ENCODE results near the gene LRRC58. TPM values are rescaled to one million over a fixed set of nuclear protein-coding genes. Genes with fewer than 3 reads are reported as not detected.
A peak's percentile ranks its signal among the peaks of the same experiment; 100 is the strongest.

LRRC58 gene
- total and polyA plus RNA-seq, 2 of the 13 experiments (the other 11 are each of a cell fraction or from before 2014, with no cell fraction given), result 9.7 to 17.3 TPM

- TF ChIP-seq CCDC6 (CRISPR knock-in tag; IDR thresholded peaks at IDR 0.05) (peak; percentile 84; the same call in 1 of the 2 replicates), ZSCAN5A (CRISPR knock-in tag; IDR thresholded peaks at IDR 0.05; ENCODE audit: borderline replicate concordance) (peak; percentile 60; the same call in 1 of the 2 replicates), PITX1 (CRISPR knock-in tag; IDR thresholded peaks at IDR 0.05) (peak; percentile 63), MLXIP (CRISPR knock-in tag; IDR thresholded peaks at IDR 0.05; ENCODE audit: borderline replicate concordance) (0 out of 2 replicates have a peak, but pooled peaks have one; percentile 48), HBP1 (CRISPR knock-in tag; IDR thresholded peaks at IDR 0.05; ENCODE audit: low read depth) (peak; percentile 76; the same call in 1 of the 2 replicates), ZNF232 (CRISPR knock-in tag; IDR thresholded peaks at IDR 0.05; ENCODE audit: borderline replicate concordance) (0 out of 2 replicates have a peak, but pooled peaks have one; percentile 60), HDAC1 (CRISPR knock-in tag; IDR thresholded peaks at IDR 0.05) (0 out of 2 replicates have a peak, but pooled peaks have one; percentile 16), ZMAT3 (CRISPR knock-in tag; conservative IDR thresholded peaks at IDR 0.05) (peak; percentile 94; the same call in 1 of the 2 replicates), ZBTB7B (CRISPR knock-in tag; IDR thresholded peaks at IDR 0.05) (no peak), KDM1A (CRISPR knock-in tag; IDR thresholded peaks at IDR 0.05) (0 out of 2 replicates have a peak, but pooled peaks have one; percentile 32), ELF4 (CRISPR knock-in tag; IDR thresholded peaks at IDR 0.05; ENCODE audit: borderline replicate concordance) (no peak), ADNP (CRISPR knock-in tag; IDR thresholded peaks at IDR 0.05) (no peak; the same call in 1 of the 2 replicates), TAF1 (CRISPR knock-in tag; IDR thresholded peaks at IDR 0.05) (peak; percentile 89)
- TF ChIP-seq, protein P1, sequence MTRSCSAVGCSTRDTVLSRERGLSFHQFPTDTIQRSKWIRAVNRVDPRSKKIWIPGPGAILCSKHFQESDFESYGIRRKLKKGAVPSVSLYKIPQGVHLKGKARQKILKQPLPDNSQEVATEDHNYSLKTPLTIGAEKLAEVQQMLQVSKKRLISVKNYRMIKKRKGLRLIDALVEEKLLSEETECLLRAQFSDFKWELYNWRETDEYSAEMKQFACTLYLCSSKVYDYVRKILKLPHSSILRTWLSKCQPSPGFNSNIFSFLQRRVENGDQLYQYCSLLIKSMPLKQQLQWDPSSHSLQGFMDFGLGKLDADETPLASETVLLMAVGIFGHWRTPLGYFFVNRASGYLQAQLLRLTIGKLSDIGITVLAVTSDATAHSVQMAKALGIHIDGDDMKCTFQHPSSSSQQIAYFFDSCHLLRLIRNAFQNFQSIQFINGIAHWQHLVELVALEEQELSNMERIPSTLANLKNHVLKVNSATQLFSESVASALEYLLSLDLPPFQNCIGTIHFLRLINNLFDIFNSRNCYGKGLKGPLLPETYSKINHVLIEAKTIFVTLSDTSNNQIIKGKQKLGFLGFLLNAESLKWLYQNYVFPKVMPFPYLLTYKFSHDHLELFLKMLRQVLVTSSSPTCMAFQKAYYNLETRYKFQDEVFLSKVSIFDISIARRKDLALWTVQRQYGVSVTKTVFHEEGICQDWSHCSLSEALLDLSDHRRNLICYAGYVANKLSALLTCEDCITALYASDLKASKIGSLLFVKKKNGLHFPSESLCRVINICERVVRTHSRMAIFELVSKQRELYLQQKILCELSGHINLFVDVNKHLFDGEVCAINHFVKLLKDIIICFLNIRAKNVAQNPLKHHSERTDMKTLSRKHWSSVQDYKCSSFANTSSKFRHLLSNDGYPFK (CRISPR knock-in tag; IDR thresholded peaks at IDR 0.05; ENCODE audit: borderline replicate concordance), result 0 out of 2 replicates have a peak, but pooled peaks have one; percentile 17
- TF ChIP-seq, protein P2, sequence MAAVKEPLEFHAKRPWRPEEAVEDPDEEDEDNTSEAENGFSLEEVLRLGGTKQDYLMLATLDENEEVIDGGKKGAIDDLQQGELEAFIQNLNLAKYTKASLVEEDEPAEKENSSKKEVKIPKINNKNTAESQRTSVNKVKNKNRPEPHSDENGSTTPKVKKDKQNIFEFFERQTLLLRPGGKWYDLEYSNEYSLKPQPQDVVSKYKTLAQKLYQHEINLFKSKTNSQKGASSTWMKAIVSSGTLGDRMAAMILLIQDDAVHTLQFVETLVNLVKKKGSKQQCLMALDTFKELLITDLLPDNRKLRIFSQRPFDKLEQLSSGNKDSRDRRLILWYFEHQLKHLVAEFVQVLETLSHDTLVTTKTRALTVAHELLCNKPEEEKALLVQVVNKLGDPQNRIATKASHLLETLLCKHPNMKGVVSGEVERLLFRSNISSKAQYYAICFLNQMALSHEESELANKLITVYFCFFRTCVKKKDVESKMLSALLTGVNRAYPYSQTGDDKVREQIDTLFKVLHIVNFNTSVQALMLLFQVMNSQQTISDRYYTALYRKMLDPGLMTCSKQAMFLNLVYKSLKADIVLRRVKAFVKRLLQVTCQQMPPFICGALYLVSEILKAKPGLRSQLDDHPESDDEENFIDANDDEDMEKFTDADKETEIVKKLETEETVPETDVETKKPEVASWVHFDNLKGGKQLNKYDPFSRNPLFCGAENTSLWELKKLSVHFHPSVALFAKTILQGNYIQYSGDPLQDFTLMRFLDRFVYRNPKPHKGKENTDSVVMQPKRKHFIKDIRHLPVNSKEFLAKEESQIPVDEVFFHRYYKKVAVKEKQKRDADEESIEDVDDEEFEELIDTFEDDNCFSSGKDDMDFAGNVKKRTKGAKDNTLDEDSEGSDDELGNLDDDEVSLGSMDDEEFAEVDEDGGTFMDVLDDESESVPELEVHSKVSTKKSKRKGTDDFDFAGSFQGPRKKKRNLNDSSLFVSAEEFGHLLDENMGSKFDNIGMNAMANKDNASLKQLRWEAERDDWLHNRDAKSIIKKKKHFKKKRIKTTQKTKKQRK (IDR thresholded peaks at IDR 0.05; ENCODE audit: low read length), result no peak
Observed at GRCh38 chr3:120348991-120349854, at the start of gene LRRC58 (continued).

Data from HepG2 (cell line).